DND-41 (cell line): ENCODE measurements around the gene GFOD2.

ENCODE experiments used
- ATAC-seq: fragments of 200-7000 bp; cut with Tn5 transposase; 3 replicates; pipeline ENCODE4 v1.9.1; 2021; ENCODE audit warnings: low read depth; ENCODE audit not compliant: insufficient read depth
- DNase-seq: peaks from one replicate; pipeline ENCODE4 v3.0.0-alpha.2; 2020
- H2AFZ ChIP-seq: 2 replicates; pipeline ENCODE4 v1.6.0; 2012; ENCODE audit warnings: low read depth, low read length
- H3K27ac ChIP-seq: 2 replicates; pipeline ENCODE4 v1.5.1; 2012; ENCODE audit warnings: low read length, inconsistent platforms
- H3K27me3 ChIP-seq: fragments of 200-600 bp; sonication (generic); 2 replicates; pipeline ENCODE4 v1.6.0; 2012; ENCODE audit warnings: low read length, mild to moderate bottlenecking, inconsistent platforms; ENCODE audit not compliant: insufficient read depth, poor library complexity
- H3K36me3 ChIP-seq: 2 replicates; pipeline ENCODE4 v1.5.1; 2012; ENCODE audit warnings: low read length, inconsistent platforms; ENCODE audit not compliant: insufficient read depth
- H3K4me1 ChIP-seq: 2 replicates; pipeline ENCODE4 v1.5.1; 2012; ENCODE audit warnings: mild to moderate bottlenecking, low read length; ENCODE audit not compliant: insufficient read depth
- H3K4me2 ChIP-seq: 2 replicates; pipeline ENCODE4 v1.6.0; 2012; ENCODE audit warnings: mild to moderate bottlenecking, moderate library complexity, low read length, inconsistent platforms; ENCODE audit not compliant: insufficient read depth
- H3K4me3 ChIP-seq, 2 experiments: fragments of 200-600 bp in 1 of 2; shearing (Covaris generic) in 1 of 2; 2 replicates each; pipeline ENCODE4 v1.5.1; 2012 to 2016; ENCODE audit warnings: inconsistent platforms in 2 of 2, low read length in 2 of 2, mild to moderate bottlenecking in 2 of 2, low read depth in 1 of 2, moderate library complexity in 1 of 2
- H3K79me2 ChIP-seq: 2 replicates; pipeline ENCODE4 v1.6.0; 2012; ENCODE audit warnings: low read length, inconsistent platforms; ENCODE audit not compliant: insufficient read depth
- H3K9ac ChIP-seq: 2 replicates; pipeline ENCODE4 v1.6.0; 2012; ENCODE audit warnings: low read depth, mild to moderate bottlenecking, inconsistent platforms, low read length, moderate library complexity
- H3K9me3 ChIP-seq: 2 replicates; pipeline ENCODE4 v1.5.1; 2012; ENCODE audit warnings: low read length, moderate library complexity, mild to moderate bottlenecking, inconsistent platforms; ENCODE audit not compliant: insufficient read depth, severe bottlenecking
- H4K20me1 ChIP-seq: 2 replicates; pipeline ENCODE4 v1.6.0; 2012; ENCODE audit warnings: low read length; ENCODE audit not compliant: insufficient read depth
- CTCF ChIP-seq: IDR thresholded peaks from 2 replicates; pipeline ENCODE4 v1.5.1; 2012; ENCODE audit warnings: borderline replicate concordance, low read length, moderate library complexity, mild to moderate bottlenecking; ENCODE audit not compliant: poor library complexity, severe bottlenecking; ENCODE audit errors: extremely low read depth
- EZH2 ChIP-seq: IDR thresholded peaks from 3 replicates; pipeline ENCODE4 v1.6.1; 2012; ENCODE audit warnings: borderline replicate concordance, low read depth, mild to moderate bottlenecking, moderate library complexity, low read length, inconsistent platforms; ENCODE audit not compliant: severe bottlenecking

Gene GFOD2

GRCh38 chr16:67720236-67720635, 1.1 kb upstream of the GFOD2 start:
- Histone ChIP-seq H3K4me2 (peak overlapping the region; percentile 89), H2AFZ (peak overlapping the region; percentile 76), H3K9ac (peak overlapping the region; percentile 66), H3K4me1 (peaks cover 31% of the 10 kb centered on the region), H3K9me3 (no peaks in the 10 kb centered on the region), H3K27me3 (no peaks in the 10 kb centered on the region), H3K27ac (peak overlapping the region; percentile 88; the same call in 1 of the 2 replicates), H3K36me3 (peaks cover 6% of the 10 kb centered on the region; the same call in 1 of the 2 replicates), H3K79me2 (peaks cover 38% of the 10 kb centered on the region), H4K20me1 (0 out of 2 replicates have a peak, but pooled peaks cover 6% of the 10 kb centered on the region), H3K4me3 (peak overlapping the region in 1 of 2 experiments; percentile 67; a peak in 2 of 4 replicates)
- no peak for DNase-seq
- no peak for ATAC-seq
- TF ChIP-seq EZH2 (no peak), CTCF (no peak)

GRCh38 chr16:67719778-67720144, 645 bp upstream of the GFOD2 start:
- peak overlapping the region; percentile 76 for H2AFZ ChIP-seq
- H4K20me1 ChIP-seq = 0 out of 2 replicates have a peak, but pooled peaks cover 6% of the 10 kb centered on the region
- no peak for TF ChIP-seq CTCF
- H3K4me3 ChIP-seq = peak overlapping the region; percentile 67 to 75; a peak in 3 of 4 replicates
- H3K27me3 ChIP-seq = no peaks in the 10 kb centered on the region
- peaks cover 31% of the 10 kb centered on the region for H3K4me1 ChIP-seq
- peak overlapping the region; percentile 89 for H3K4me2 ChIP-seq
- peak overlapping the region; percentile 66 for H3K9ac ChIP-seq
- peak; percentile 50 for ATAC-seq
- peak; percentile 38 for DNase-seq
- H3K9me3 ChIP-seq = no peaks in the 10 kb centered on the region
- peaks cover 6% of the 10 kb centered on the region; the same call in 1 of the 2 replicates for H3K36me3 ChIP-seq
- peaks cover 43% of the 10 kb centered on the region for H3K79me2 ChIP-seq
- H3K27ac ChIP-seq = peak overlapping the region; percentile 88

- Histone ChIP-seq H3K36me3 (peaks cover 6% of the 10 kb centered on the region; the same call in 1 of the 2 replicates), H2AFZ (peak overlapping the region; percentile 82), H3K79me2 (peaks cover 53% of the 10 kb centered on the region), H3K9me3 (no peaks in the 10 kb centered on the region), H3K4me2 (peak overlapping the region; percentile 89), H4K20me1 (0 out of 2 replicates have a peak, but pooled peaks cover 6% of the 10 kb centered on the region), H3K4me3 (peak overlapping the region; percentile 67 to 75), H3K9ac (peak overlapping the region; percentile 66), H3K27me3 (no peaks in the 10 kb centered on the region), H3K4me1 (peaks cover 31% of the 10 kb centered on the region), H3K27ac (peak overlapping the region; percentile 54)
- TF ChIP-seq CTCF = no peak
- TF ChIP-seq EZH2 = no peak
- ATAC-seq = peak; percentile 45; the same call in 2 of the 3 replicates
- peak; percentile 36 for DNase-seq
Measured at GRCh38 chr16:67718668-67719047, 458 bp downstream of the GFOD2 start.

GRCh38 chr16:67716097-67716496, 3.0 kb downstream of the GFOD2 start:
- Histone ChIP-seq H2AFZ (no peak overlapping the region), H3K27ac (no peak overlapping the region), H3K79me2 (peaks cover 66% of the 10 kb centered on the region), H3K9ac (no peak overlapping the region), H3K4me1 (peaks cover 31% of the 10 kb centered on the region), H3K9me3 (no peaks in the 10 kb centered on the region), H3K4me2 (peak overlapping the region; percentile 17; the same call in 1 of the 2 replicates), H3K27me3 (no peaks in the 10 kb centered on the region), H3K4me3 (no peak overlapping the region), H3K36me3 (no peaks in the 10 kb centered on the region), H4K20me1 (0 out of 2 replicates have a peak, but pooled peaks cover 6% of the 10 kb centered on the region)
- TF ChIP-seq CTCF (no peak), EZH2 (no peak)
- ATAC-seq (no peak), DNase-seq (no peak)
